ENCODE results near the gene E2F4.
A peak's percentile ranks its signal among the peaks of the same experiment; 100 is the strongest.

Gene E2F4

DNA sequence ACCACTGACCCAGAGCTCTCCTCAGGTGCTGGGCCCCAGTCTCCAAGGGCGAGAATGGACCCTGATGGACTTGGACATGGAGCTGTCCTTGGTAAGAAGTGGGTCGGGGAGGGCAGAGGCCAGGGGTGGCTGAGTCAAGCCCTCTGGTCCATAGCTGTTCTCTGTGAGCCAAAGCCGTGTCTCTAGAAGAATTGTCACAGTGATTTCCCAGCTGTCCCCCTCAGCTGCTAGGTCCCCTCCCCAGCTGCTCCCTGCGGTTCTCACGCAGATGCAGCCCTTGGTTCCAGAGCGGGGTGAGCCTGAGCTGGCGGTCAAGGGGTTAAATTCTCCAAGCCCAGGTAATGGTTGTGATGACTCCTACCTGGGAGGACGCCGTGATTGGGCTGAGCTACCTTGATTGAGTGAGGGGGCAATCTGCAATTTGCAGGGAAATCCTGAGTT is 22.9 kb upstream of the E2F4 start:
- Histone ChIP-seq H3K4me1 (ENCODE audit: control insufficient read depth in 2 of 2, insufficient read depth in 1 of 2, low read depth in 1 of 2, low read length in 2 of 2) (peaks cover 14 to 22% of the 10 kb centered on the region in 2 donors), H2AK5ac (ENCODE audit: low read depth, low read length) (peak overlapping the region; percentile 71), H3K27ac (replicated peaks; ENCODE audit: low read length) (no peak overlapping the region), H4K8ac (ENCODE audit: low read depth, low read length) (no peak overlapping the region), H3K18ac (ENCODE audit: low read length) (peak overlapping the region; percentile 6), H3K27me3 (ENCODE audit: control insufficient read depth in 3 of 3, insufficient read depth in 3 of 3, low read depth in 1 of 3, low read length in 3 of 3) (peaks cover 52 to 94% (median 63%) of the 10 kb centered on the region in 3 experiments), H2BK12ac (ENCODE audit: low read length) (no peak overlapping the region), H2AFZ (ENCODE audit: low read length) (peak overlapping the region; percentile 87), H3K9me3 (replicated peaks in 1 of 2; ENCODE audit: control insufficient read depth in 2 of 2, insufficient read depth in 1 of 2, low read depth in 1 of 2, low read length in 2 of 2) (peaks cover 0 to 4% of the 10 kb centered on the region in 2 donors), H2BK15ac (ENCODE audit: low read length) (no peak overlapping the region), H3K79me1 (ENCODE audit: low read depth, low read length) (no peaks in the 10 kb centered on the region), H3K23ac (ENCODE audit: low read depth, low read length, poor library complexity) (no peak overlapping the region), H2BK120ac (ENCODE audit: low read depth, low read length) (no peak overlapping the region), H3K4me3 (ENCODE audit: low read length in 2 of 2) (no peak overlapping the region), H3K4me2 (ENCODE audit: insufficient read depth, low read length, poor library complexity, severe bottlenecking) (no peak overlapping the region), H2BK5ac (ENCODE audit: low read length) (peak overlapping the region; percentile 32), H3K4ac (ENCODE audit: low read length) (no peak overlapping the region), H3K36me3 (replicated peaks in 1 of 2; ENCODE audit: control insufficient read depth in 2 of 2, insufficient read depth in 2 of 2, low read length in 2 of 2) (no peaks in the 10 kb centered on the region), H4K91ac (ENCODE audit: low read depth, low read length, poor library complexity) (no peak overlapping the region), H3K9ac (ENCODE audit: low read depth, low read length, poor library complexity) (no peak overlapping the region), H3K14ac (ENCODE audit: low read length) (no peak overlapping the region)
- no CpG with 5 or more reads among the region's 9 CpGs for WGBS, 2 donors (ENCODE audit: extremely low coverage in 2 of 2, insufficient read length in 2 of 2, insufficient replicate concordance in 1 of 2)
- no peak for DNase-seq (ENCODE audit: low spot score)

DNA sequence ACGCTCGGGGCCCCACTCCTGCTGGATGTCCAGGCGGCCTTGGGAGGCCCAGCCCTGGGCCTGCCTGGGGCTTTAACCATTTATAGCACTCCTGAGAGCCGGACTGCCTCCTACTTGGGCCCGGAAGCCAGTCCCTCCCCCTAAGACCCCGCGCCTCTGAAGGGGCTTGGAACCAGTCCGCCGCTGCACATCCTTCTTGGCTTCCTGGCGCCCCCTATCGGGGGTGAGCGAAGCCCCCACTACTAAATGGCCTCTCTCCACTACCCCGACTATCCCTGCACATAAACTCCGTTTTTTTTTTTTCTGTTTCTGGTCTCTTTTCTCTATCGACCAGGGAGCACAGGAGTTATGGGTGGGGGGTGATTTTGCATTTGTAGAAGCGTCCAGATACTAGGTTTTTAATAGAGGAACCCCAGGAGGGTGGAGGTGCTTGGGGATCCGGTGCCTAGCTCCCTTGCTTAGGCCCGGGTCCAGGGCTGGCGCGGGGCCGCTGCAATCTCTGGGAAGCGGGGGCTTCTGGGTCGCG is 22.2 kb upstream of the E2F4 start:
- H2BK12ac ChIP-seq (ENCODE audit: low read length), result peak overlapping the region; percentile 87
- peak overlapping the region; percentile 71 for H2AK5ac ChIP-seq (ENCODE audit: low read depth, low read length)
- peak overlapping the region; percentile 81 for H3K4me2 ChIP-seq (ENCODE audit: insufficient read depth, low read length, poor library complexity, severe bottlenecking)
- H3K18ac ChIP-seq (ENCODE audit: low read length), result peak overlapping the region; percentile 94
- no peaks in the 10 kb centered on the region for H3K36me3 ChIP-seq (replicated peaks in 1 of 2; ENCODE audit: control insufficient read depth in 2 of 2, insufficient read depth in 2 of 2, low read length in 2 of 2)
- no peak overlapping the region for H3K27ac ChIP-seq (replicated peaks; ENCODE audit: low read length)
- H3K9me3 ChIP-seq (replicated peaks in 1 of 2; ENCODE audit: control insufficient read depth in 2 of 2, insufficient read depth in 1 of 2, low read depth in 1 of 2, low read length in 2 of 2), result peaks cover 0 to 4% of the 10 kb centered on the region in 2 donors
- H2BK120ac ChIP-seq (ENCODE audit: low read depth, low read length), result peak overlapping the region; percentile 83
- peak overlapping the region; percentile 86 for H3K23ac ChIP-seq (ENCODE audit: low read depth, low read length, poor library complexity)
- peaks cover 48 to 94% (median 57%) of the 10 kb centered on the region in 3 experiments for H3K27me3 ChIP-seq (ENCODE audit: control insufficient read depth in 3 of 3, insufficient read depth in 3 of 3, low read depth in 1 of 3, low read length in 3 of 3)
- no CpG with 5 or more reads among the region's 24 CpGs for WGBS, 2 donors (ENCODE audit: extremely low coverage in 2 of 2, insufficient read length in 2 of 2, insufficient replicate concordance in 1 of 2)
- H2BK15ac ChIP-seq (ENCODE audit: low read length), result peak overlapping the region; percentile 82
- peak overlapping the region; percentile 32 for H2BK5ac ChIP-seq (ENCODE audit: low read length)
- H2AFZ ChIP-seq (ENCODE audit: low read length), result peak overlapping the region; percentile 87
- peak overlapping the region; percentile 90 for H3K14ac ChIP-seq (ENCODE audit: low read length)
- no peaks in the 10 kb centered on the region for H3K79me1 ChIP-seq (ENCODE audit: low read depth, low read length)
- no peak for DNase-seq (ENCODE audit: low spot score)
- H3K9ac ChIP-seq (ENCODE audit: low read depth, low read length, poor library complexity), result no peak overlapping the region
- H4K8ac ChIP-seq (ENCODE audit: low read depth, low read length), result peak overlapping the region; percentile 31
- peak overlapping the region; percentile 54 to 72 for H3K4me3 ChIP-seq (ENCODE audit: low read length in 2 of 2)
- H3K4me1 ChIP-seq (ENCODE audit: control insufficient read depth in 2 of 2, insufficient read depth in 1 of 2, low read depth in 1 of 2, low read length in 2 of 2), result peaks cover 14 to 23% of the 10 kb centered on the region in 2 donors
- H4K91ac ChIP-seq (ENCODE audit: low read depth, low read length, poor library complexity), result no peak overlapping the region
- H3K4ac ChIP-seq (ENCODE audit: low read length), result no peak overlapping the region

GRCh38 chr16:67170168-67170948 is 21.6 kb upstream of the E2F4 start, which contains the start of gene NOL3:
Gene NOL3 (plus strand): TSS chr16:67170538.
- Histone ChIP-seq H4K8ac (ENCODE audit: low read depth, low read length) (peak within 1 kb of the TSS; percentile 77), H3K9me3 (replicated peaks in 1 of 2; ENCODE audit: control insufficient read depth in 2 of 2, insufficient read depth in 1 of 2, low read depth in 1 of 2, low read length in 2 of 2) (peaks cover 0 to 1% of the 10 kb centered on the region in 2 donors), H3K27ac (replicated peaks; ENCODE audit: low read length) (no peak within 1 kb of the TSS), H3K18ac (ENCODE audit: low read length) (peak within 1 kb of the TSS; percentile 94), H4K91ac (ENCODE audit: low read depth, low read length, poor library complexity) (no peak within 1 kb of the TSS), H3K4me1 (ENCODE audit: control insufficient read depth in 2 of 2, insufficient read depth in 1 of 2, low read depth in 1 of 2, low read length in 2 of 2) (peaks cover 17 to 22% of the 10 kb centered on the region in 2 donors), H2BK5ac (ENCODE audit: low read length) (peak within 1 kb of the TSS; percentile 32), H2BK15ac (ENCODE audit: low read length) (peak within 1 kb of the TSS; percentile 82), H3K27me3 (ENCODE audit: control insufficient read depth in 3 of 3, insufficient read depth in 3 of 3, low read depth in 1 of 3, low read length in 3 of 3) (peaks cover 44 to 94% (median 50%) of the 10 kb centered on the region in 3 experiments), H3K14ac (ENCODE audit: low read length) (peak within 1 kb of the TSS; percentile 90), H3K4me3 (ENCODE audit: low read length in 2 of 2) (peak within 1 kb of the TSS; percentile 54 to 72), H3K4ac (ENCODE audit: low read length) (no peak within 1 kb of the TSS), H2BK12ac (ENCODE audit: low read length) (peak within 1 kb of the TSS; percentile 87), H3K4me2 (ENCODE audit: insufficient read depth, low read length, poor library complexity, severe bottlenecking) (peak within 1 kb of the TSS; percentile 81), H3K36me3 (replicated peaks in 1 of 2; ENCODE audit: control insufficient read depth in 2 of 2, insufficient read depth in 2 of 2, low read length in 2 of 2) (no peaks in the 10 kb centered on the region), H3K23ac (ENCODE audit: low read depth, low read length, poor library complexity) (peak within 1 kb of the TSS; percentile 86), H3K9ac (ENCODE audit: low read depth, low read length, poor library complexity) (peak within 1 kb of the TSS; percentile 88), H3K79me1 (ENCODE audit: low read depth, low read length) (no peaks in the 10 kb centered on the region), H2BK120ac (ENCODE audit: low read depth, low read length) (peak within 1 kb of the TSS; percentile 83), H2AK5ac (ENCODE audit: low read depth, low read length) (peak within 1 kb of the TSS; percentile 71), H2AFZ (ENCODE audit: low read length) (peak within 1 kb of the TSS; percentile 87)
- DNase-seq (ENCODE audit: low spot score), result no peak
- WGBS, 2 donors (ENCODE audit: extremely low coverage in 2 of 2, insufficient read length in 2 of 2, insufficient replicate concordance in 1 of 2), result no CpG with 5 or more reads among the region's 50 CpGs

All from neuronal stem cell (in vitro differentiated cells).